ENCODE measurements around the gene DUSP5. TPM values are rescaled to one million over a fixed set of nuclear protein-coding genes. Genes with fewer than 3 reads are reported as not detected.
A peak's percentile ranks its signal among the peaks of the same experiment; 100 is the strongest.

Gene DUSP5
- total RNA-seq, 1 experiment from 2014 or later, result 34.0 TPM

GRCh38 chr10:110512461-110513187 lies 14.9 kb downstream of the DUSP5 start:
- peak overlapping the region; percentile 75 for H3K27ac Mint-ChIP-seq (ENCODE audit: unreplicated experiment)
- H3K27me3 Mint-ChIP-seq (ENCODE audit: unreplicated experiment), result no peaks in the 10 kb centered on the region
- BruUV-seq (replicated peaks), result no TSS peak
- intact Hi-C loops (cut with micrococcal nuclease; ENCODE audit: unreplicated experiment), result no loop called here
- H3K9me3 Mint-ChIP-seq (ENCODE audit: low read depth, unreplicated experiment), result no peaks in the 10 kb centered on the region
- CTCF ChIA-PET, result no interaction called here
- H3K4me1 Mint-ChIP-seq (ENCODE audit: low read depth, unreplicated experiment), result peaks cover 8% of the 10 kb centered on the region
- no peak for TF ChIP-seq CTCF (IDR thresholded peaks at IDR 0.05; ENCODE audit: unreplicated experiment)
- H3K36me3 Mint-ChIP-seq (ENCODE audit: insufficient read depth, unreplicated experiment), result peaks cover 91% of the 10 kb centered on the region
- no peak for DNase-seq
- H3K4me3 Mint-ChIP-seq (ENCODE audit: low read depth, unreplicated experiment), result no peak overlapping the region

GRCh38 chr10:110513949-110514348 lies 16.2 kb downstream of the DUSP5 start:
- no peak for DNase-seq
- peaks cover 8% of the 10 kb centered on the region for H3K4me1 Mint-ChIP-seq (ENCODE audit: low read depth, unreplicated experiment)
- H3K27ac Mint-ChIP-seq (ENCODE audit: unreplicated experiment), result peak overlapping the region; percentile 75
- TF ChIP-seq CTCF (IDR thresholded peaks at IDR 0.05; ENCODE audit: unreplicated experiment), result no peak
- no peaks in the 10 kb centered on the region for H3K9me3 Mint-ChIP-seq (ENCODE audit: low read depth, unreplicated experiment)
- no peaks in the 10 kb centered on the region for H3K27me3 Mint-ChIP-seq (ENCODE audit: unreplicated experiment)
- intact Hi-C loops (cut with micrococcal nuclease; ENCODE audit: unreplicated experiment), result no loop called here
- BruUV-seq (replicated peaks), result no TSS peak
- peaks cover 80% of the 10 kb centered on the region for H3K36me3 Mint-ChIP-seq (ENCODE audit: insufficient read depth, unreplicated experiment)
- H3K4me3 Mint-ChIP-seq (ENCODE audit: low read depth, unreplicated experiment), result no peak overlapping the region
- CTCF ChIA-PET, result no interaction called here

GRCh38 chr10:110514848-110515247 lies 17.1 kb downstream of the DUSP5 start:
- no peak for TF ChIP-seq CTCF (IDR thresholded peaks at IDR 0.05; ENCODE audit: unreplicated experiment)
- Mint-ChIP-seq H3K9me3 (ENCODE audit: low read depth, unreplicated experiment) (no peaks in the 10 kb centered on the region), H3K27me3 (ENCODE audit: unreplicated experiment) (no peaks in the 10 kb centered on the region), H3K36me3 (ENCODE audit: insufficient read depth, unreplicated experiment) (peaks cover 77% of the 10 kb centered on the region), H3K4me3 (ENCODE audit: low read depth, unreplicated experiment) (no peak overlapping the region), H3K4me1 (ENCODE audit: low read depth, unreplicated experiment) (peaks cover 8% of the 10 kb centered on the region), H3K27ac (ENCODE audit: unreplicated experiment) (peak overlapping the region; percentile 11)
- no TSS peak for BruUV-seq (replicated peaks)
- intact Hi-C loops (cut with micrococcal nuclease; ENCODE audit: unreplicated experiment), result no loop called here
- no peak for DNase-seq
- CTCF ChIA-PET, result no interaction called here

- Mint-ChIP-seq H3K27me3 (ENCODE audit: unreplicated experiment) (no peaks in the 10 kb centered on the region), H3K4me1 (ENCODE audit: low read depth, unreplicated experiment) (peaks cover 9% of the 10 kb centered on the region), H3K36me3 (ENCODE audit: insufficient read depth, unreplicated experiment) (peaks cover 57% of the 10 kb centered on the region), H3K4me3 (ENCODE audit: low read depth, unreplicated experiment) (no peak overlapping the region), H3K27ac (ENCODE audit: unreplicated experiment) (peak overlapping the region; percentile 11), H3K9me3 (ENCODE audit: low read depth, unreplicated experiment) (no peaks in the 10 kb centered on the region)
- TF ChIP-seq CTCF (IDR thresholded peaks at IDR 0.05; ENCODE audit: unreplicated experiment), result no peak
- no peak for DNase-seq
- CTCF ChIA-PET, result interaction anchor here (0.6 kb wide), 1 partner anchor 152 kb away, joined by 3 read pairs; no protein-coding TSS in a partner anchor
- intact Hi-C loops (cut with micrococcal nuclease; ENCODE audit: unreplicated experiment), result no loop called here
- no TSS peak for BruUV-seq (replicated peaks)
Observed at GRCh38 chr10:110516815-110517492, 19.2 kb downstream of the DUSP5 start.

Measured in Calu3 (cell line).